Tibial nerve (tissue), 4 donors: ENCODE measurements around the gene CDH4.

ENCODE experiments used
- EP300 ChIP-seq, 2 donors: sonication (generic); formaldehyde crosslinking; IDR thresholded peaks; one replicate each; pipeline ENCODE4 v1.6.1; 2017; ENCODE audit warnings: antibody characterized with exemption in 2 of 2, mild to moderate bottlenecking in 1 of 2
- POLR2A ChIP-seq, 2 donors: fragments of 450-650 bp; IDR thresholded peaks; one replicate each; pipeline ENCODE4 v1.6.1; 2017; ENCODE audit warnings: antibody characterized with exemption in 2 of 2, mild to moderate bottlenecking in 2 of 2, moderate library complexity in 2 of 2
- TF ChIP-seq, protein P1 (sequence below), 5 experiments: fragments of 200-600 bp in 3 of 5; fragments of 450-650 bp in 2 of 5; sonication (generic) in 3 of 5; IDR thresholded peaks; one replicate each; pipeline ENCODE4 v1.5.1; 2016 to 2019; ENCODE audit warnings: antibody characterized with exemption in 5 of 5, mild to moderate bottlenecking in 3 of 5, moderate library complexity in 2 of 5

DNA sequence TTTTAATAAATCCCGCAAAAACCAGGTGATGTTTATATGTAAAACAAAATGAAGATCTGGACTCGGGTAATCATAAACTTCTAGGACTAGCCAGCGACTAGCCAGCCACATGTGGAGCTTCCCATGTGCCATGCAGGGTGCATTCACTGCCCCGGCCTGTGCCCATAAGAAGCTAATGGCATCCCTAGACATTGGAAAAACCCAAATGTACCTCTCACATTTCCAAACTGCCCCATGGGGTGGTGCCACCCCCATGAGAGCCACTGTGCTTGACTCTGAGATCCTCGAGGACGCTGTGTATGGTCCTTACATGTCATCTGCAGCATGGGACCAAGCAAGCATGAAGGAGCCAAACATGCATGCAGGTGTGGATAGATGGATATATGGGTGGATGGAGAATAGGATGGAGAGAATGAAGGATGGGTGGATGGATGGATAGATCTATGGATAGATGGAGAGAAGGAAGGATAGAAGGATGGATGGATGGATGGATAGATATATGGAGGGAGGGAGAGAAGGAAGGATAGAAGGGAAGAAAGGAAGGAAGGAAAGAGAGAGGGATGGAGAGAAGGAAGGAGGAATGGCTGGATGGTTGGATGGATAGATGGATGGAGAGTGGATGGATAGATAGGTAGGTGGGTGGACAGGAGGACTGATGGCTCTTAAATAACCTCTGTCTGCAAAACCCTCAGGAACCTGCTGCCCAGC, 203.6 kb downstream of the CDH4 start:
- TF ChIP-seq POLR2A (IDR thresholded peaks at IDR 0.05) (no peak), EP300 (IDR thresholded peaks at IDR 0.05) (no peak)
- TF ChIP-seq, protein P1, sequence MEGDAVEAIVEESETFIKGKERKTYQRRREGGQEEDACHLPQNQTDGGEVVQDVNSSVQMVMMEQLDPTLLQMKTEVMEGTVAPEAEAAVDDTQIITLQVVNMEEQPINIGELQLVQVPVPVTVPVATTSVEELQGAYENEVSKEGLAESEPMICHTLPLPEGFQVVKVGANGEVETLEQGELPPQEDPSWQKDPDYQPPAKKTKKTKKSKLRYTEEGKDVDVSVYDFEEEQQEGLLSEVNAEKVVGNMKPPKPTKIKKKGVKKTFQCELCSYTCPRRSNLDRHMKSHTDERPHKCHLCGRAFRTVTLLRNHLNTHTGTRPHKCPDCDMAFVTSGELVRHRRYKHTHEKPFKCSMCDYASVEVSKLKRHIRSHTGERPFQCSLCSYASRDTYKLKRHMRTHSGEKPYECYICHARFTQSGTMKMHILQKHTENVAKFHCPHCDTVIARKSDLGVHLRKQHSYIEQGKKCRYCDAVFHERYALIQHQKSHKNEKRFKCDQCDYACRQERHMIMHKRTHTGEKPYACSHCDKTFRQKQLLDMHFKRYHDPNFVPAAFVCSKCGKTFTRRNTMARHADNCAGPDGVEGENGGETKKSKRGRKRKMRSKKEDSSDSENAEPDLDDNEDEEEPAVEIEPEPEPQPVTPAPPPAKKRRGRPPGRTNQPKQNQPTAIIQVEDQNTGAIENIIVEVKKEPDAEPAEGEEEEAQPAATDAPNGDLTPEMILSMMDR (IDR thresholded peaks at IDR 0.05) = no peak
